Measurements from ENCODE around the gene C11orf68. TPM values are rescaled to one million over a fixed set of nuclear protein-coding genes. Genes with fewer than 3 reads are reported as not detected.

C11orf68 gene
- total and polyA plus RNA-seq, 10 of the 15 experiments (the other 5 are each of a cell fraction or from before 2014, with no cell fraction given) = 3.0 to 25.4 (median 16.7) TPM

- no peak for TF ChIP-seq NR2C1 (IDR thresholded peaks at IDR 0.05)
- TF ChIP-seq ZNF274 (IDR thresholded peaks at IDR 0.05; ENCODE audit: insufficient read depth, insufficient read length) = no peak
Observed at GRCh38 chr11:65921033-65921555, 2.2 kb upstream of the C11orf68 start (continued).

- peaks cover 22% of the 10 kb centered on the region for H3K4me1 ChIP-seq (ENCODE audit: control insufficient read depth, insufficient read depth, low read length)
- SMC1A ChIA-PET (ENCODE audit: uncharacterized antibody, unreplicated experiment) = interaction anchor here (0.7 to 1.2 kb wide), 2 partner anchors 31 to 143 kb away, joined by 3 read pairs; no protein-coding TSS in a partner anchor
Observed at GRCh38 chr11:65920372-65920802, 1.5 kb upstream of the C11orf68 start.

More at GRCh38 chr11:65920372-65920802, 1.5 kb upstream of the C11orf68 start:
- no peak for DNase-seq (ENCODE audit: low read depth, low spot score)
- in situ Hi-C loops (cut with MboI) (no loop called here), intact Hi-C loops (cut with micrococcal nuclease; ENCODE audit: unreplicated experiment) (no loop called here)
- peak overlapping the region; percentile 81 for H3K4me3 ChIP-seq
- no peaks in the 10 kb centered on the region for H3K27me3 ChIP-seq (replicated peaks in 1 of 2; ENCODE audit: control insufficient read depth in 2 of 2, insufficient read depth in 2 of 2, low read length in 1 of 2)
- FAIRE-seq = no peak
- no peaks in the 10 kb centered on the region for H3K9me3 ChIP-seq (replicated peaks; ENCODE audit: control insufficient read depth, insufficient read depth, low read length)
- TF ChIP-seq E2F4 (IDR thresholded peaks at IDR 0.05; ENCODE audit: low read depth, low read length) (no peak), MLLT1 (IDR thresholded peaks at IDR 0.05) (0 out of 2 replicates have a peak, but pooled peaks have one; percentile 17)
- H4K20me1 ChIP-seq (ENCODE audit: control insufficient read depth, insufficient read depth) = no peaks in the 10 kb centered on the region
- POLR2A ChIA-PET = interaction anchor here (0.6 to 1.5 kb wide), 6 partner anchors 8 to 61 kb away, joined by 3 to 5 read pairs (median 4); partner anchors contain the start of genes CCDC85B, FIBP and MUS81
- no peak overlapping the region for H2AFZ ChIP-seq (ENCODE audit: control insufficient read depth, low read depth, low read length)
- RAD21 ChIA-PET (ENCODE audit: unreplicated experiment) = interaction anchor here (0.7 to 1.8 kb wide), 2 partner anchors 12 to 30 kb away, joined by 3 to 5 read pairs; partner anchors contain the start of gene CCDC85B
- peak overlapping the region; percentile 51 for H3K27ac ChIP-seq (ENCODE audit: control insufficient read depth, insufficient read depth)
- H3K9ac ChIP-seq (ENCODE audit: control insufficient read depth, insufficient read depth, low read length) = peak overlapping the region; percentile 68
- peak overlapping the region; percentile 95 for H3K4me2 ChIP-seq (ENCODE audit: control insufficient read depth, insufficient read depth)
- CTCF ChIA-PET = interaction anchor here (0.9 kb wide), 1 partner anchor 31 kb away, joined by 3 read pairs; the partner anchor contains the start of gene CCDC85B
- peaks cover 34% of the 10 kb centered on the region for H3K79me2 ChIP-seq (ENCODE audit: control insufficient read depth, insufficient read depth, low read length)
- BruUV-seq (replicated peaks) = no TSS peak
- WGBS (ENCODE audit: insufficient coverage, insufficient replicate concordance, low lambda C conversion rate, missing lambda C conversion rate) = 69% methylated on average over 14 of the region's 15 CpGs
- H3K36me3 ChIP-seq (ENCODE audit: control insufficient read depth in 2 of 2, insufficient read depth in 2 of 2, low read length in 1 of 2) = peaks cover 0 to 2% of the 10 kb centered on the region in 2 experiments; a peak in 3 of 4 replicates
- ATAC-seq = no peak

All from GM12878 (cell line).